Measurements from ENCODE around the gene CACNG8. TPM values are rescaled to one million over a fixed set of nuclear protein-coding genes. Genes with fewer than 3 reads are reported as not detected.

Gene CACNG8
- total and polyA plus RNA-seq, 12 donors, result 0.03 to 0.31 (median 0.14) TPM; not detected in 1

DNA sequence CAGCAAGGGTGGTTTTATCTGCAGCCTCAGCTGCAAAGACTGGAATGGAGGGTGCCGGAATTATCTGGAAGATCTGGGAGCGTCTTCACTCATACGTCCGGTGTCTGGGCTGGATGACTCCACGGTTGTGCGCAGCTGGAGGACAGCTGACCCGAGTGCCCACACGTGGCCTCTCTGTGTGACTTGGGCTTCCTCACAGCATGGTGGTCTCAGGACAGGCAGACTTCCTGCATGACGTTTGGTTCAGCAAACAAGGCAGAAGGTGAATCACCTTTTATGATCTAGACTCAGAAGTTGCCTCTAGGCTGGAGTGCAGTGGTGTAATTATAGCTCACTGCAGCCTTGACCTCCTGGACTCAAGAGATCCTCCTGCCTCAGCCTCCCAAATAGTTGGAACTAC, 61.9 kb downstream of the CACNG8 start:
- DNase-seq (no peak), ATAC-seq (no peak)
- no peak overlapping the region for H3K27ac ChIP-seq
- 72 to 76% methylated on average over 9 of the region's 9 CpGs for WGBS, 2 donors
- intact Hi-C loops (cut with DNase I), result loop anchor here (1.0 to 10.0 kb wide), 7 partner anchors 117 to 220 kb away; partner anchors contain the start of gene CACNG7 (in 9 of the 10)
- H3K27me3 ChIP-seq, result peaks cover 0 to 46% (median 33%) of the 10 kb centered on the region in 7 donors
- no peaks in the 10 kb centered on the region for H3K9me3 ChIP-seq
- TF ChIP-seq, protein P1, sequence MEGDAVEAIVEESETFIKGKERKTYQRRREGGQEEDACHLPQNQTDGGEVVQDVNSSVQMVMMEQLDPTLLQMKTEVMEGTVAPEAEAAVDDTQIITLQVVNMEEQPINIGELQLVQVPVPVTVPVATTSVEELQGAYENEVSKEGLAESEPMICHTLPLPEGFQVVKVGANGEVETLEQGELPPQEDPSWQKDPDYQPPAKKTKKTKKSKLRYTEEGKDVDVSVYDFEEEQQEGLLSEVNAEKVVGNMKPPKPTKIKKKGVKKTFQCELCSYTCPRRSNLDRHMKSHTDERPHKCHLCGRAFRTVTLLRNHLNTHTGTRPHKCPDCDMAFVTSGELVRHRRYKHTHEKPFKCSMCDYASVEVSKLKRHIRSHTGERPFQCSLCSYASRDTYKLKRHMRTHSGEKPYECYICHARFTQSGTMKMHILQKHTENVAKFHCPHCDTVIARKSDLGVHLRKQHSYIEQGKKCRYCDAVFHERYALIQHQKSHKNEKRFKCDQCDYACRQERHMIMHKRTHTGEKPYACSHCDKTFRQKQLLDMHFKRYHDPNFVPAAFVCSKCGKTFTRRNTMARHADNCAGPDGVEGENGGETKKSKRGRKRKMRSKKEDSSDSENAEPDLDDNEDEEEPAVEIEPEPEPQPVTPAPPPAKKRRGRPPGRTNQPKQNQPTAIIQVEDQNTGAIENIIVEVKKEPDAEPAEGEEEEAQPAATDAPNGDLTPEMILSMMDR (IDR thresholded peaks at IDR 0.05), result no peak
- peaks cover 0 to 28% (median 0%) of the 10 kb centered on the region in 9 donors for H3K4me1 ChIP-seq
- no peak overlapping the region for H3K4me3 ChIP-seq
- no peaks in the 10 kb centered on the region for H3K36me3 ChIP-seq

DNA sequence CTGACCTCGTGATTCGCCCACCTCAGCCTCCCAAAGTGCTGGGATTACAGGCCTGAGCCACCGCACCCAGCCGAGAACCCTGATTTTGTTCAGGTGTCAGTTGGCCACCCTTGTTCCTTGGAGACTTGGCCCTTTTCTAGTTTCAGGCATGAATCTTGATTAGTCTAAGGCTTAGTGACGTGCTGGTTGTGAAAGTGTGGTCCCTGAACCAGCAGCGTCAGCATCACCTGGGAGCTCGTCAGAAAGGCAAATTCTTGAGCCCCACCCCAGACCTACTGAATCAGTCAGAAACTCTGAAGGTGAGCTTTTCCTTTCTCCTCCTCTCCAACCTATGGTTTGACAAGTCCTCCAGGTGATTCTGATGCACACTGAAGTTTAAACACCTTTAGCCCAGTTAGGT, 63.9 kb downstream of the CACNG8 start:
- WGBS, 2 donors, result 66 to 70% methylated on average over 7 of the region's 7 CpGs
- Histone ChIP-seq H3K36me3 (no peaks in the 10 kb centered on the region), H3K27ac (no peak overlapping the region), H3K27me3 (peaks cover 0 to 46% (median 28%) of the 10 kb centered on the region in 7 donors), H3K9me3 (no peaks in the 10 kb centered on the region), H3K4me1 (peaks cover 0 to 27% (median 0%) of the 10 kb centered on the region in 9 donors), H3K4me3 (no peak overlapping the region)
- intact Hi-C loops (cut with DNase I), result loop anchor here in 4 of 10 donors (5.0 to 10.0 kb wide), 3 partner anchors 184 to 222 kb away; no protein-coding TSS in a partner anchor
- TF ChIP-seq, protein P1 (IDR thresholded peaks at IDR 0.05), result no peak
- DNase-seq (no peak), ATAC-seq (no peak)

DNA sequence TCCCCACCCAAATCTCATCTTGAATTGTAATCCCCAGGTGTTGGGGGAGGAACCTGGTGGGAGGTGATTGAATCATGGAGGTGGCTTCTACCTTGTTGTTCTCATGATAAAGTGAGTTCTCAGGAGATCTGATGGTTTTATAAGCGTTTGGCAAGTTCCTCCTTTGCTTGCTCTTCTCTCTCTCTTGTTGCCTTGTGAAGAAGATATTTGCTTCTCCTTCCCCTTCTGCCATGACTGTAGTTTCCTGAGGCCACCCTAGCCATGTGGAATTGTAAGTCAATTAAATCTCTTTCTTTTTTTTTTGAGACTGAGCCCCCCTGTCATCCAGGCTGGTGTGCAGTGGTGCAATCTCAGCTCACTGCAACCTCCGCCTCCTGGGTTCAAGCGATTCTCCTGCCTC, 66.6 kb downstream of the CACNG8 start:
- Histone ChIP-seq H3K36me3 (no peaks in the 10 kb centered on the region), H3K27ac (no peak overlapping the region), H3K27me3 (peaks cover 0 to 37% (median 19%) of the 10 kb centered on the region in 7 donors), H3K4me3 (no peak overlapping the region), H3K9me3 (no peaks in the 10 kb centered on the region), H3K4me1 (peaks cover 0 to 7% (median 0%) of the 10 kb centered on the region in 9 donors)
- ATAC-seq (no peak), DNase-seq (no peak)
- intact Hi-C loops (cut with DNase I), result loop anchor here in 4 of 10 donors (1.0 to 10.0 kb wide), 4 partner anchors 184 to 224 kb away; no protein-coding TSS in a partner anchor
- TF ChIP-seq, protein P1 (IDR thresholded peaks at IDR 0.05), result no peak
- WGBS, 2 donors, result 76 to 81% methylated on average over 3 of the region's 3 CpGs

DNA sequence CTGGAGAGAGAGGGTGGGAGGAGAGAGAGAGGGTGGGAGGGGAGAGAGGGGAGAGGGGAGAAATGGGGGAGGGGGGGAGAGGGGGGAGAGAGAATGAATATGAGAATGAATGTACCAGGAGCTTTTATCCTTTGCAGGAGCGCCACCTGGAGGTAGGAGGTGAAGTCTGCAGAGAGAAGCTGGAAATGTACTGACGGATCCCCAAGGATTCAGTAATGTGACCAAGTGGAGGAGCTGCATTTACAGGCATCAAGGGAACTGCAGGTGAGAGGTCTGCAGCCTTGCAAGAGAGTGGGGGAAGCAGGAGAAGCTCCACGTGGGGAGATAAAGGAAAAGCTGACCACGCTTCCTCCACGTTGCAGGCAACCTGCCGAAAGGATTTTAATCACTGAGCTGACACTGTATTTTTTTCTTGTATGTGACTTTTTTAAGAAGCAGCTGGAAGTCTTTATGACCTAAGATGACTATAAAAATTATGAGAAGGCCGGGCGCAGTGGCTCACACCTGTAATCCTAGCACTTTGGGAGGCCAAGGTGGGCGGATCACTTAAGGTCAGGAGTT, 67.3 kb downstream of the CACNG8 start:
- WGBS, 2 donors, result 38 to 45% methylated on average over 9 of the region's 9 CpGs
- H3K27ac ChIP-seq, result no peak overlapping the region
- TF ChIP-seq, protein P1 (IDR thresholded peaks at IDR 0.05), result peak in 8 of 9 donors; percentile 35 to 63 (median 57)
- DNase-seq (peak; percentile 28 to 34), ATAC-seq (peak in 2 of 8 donors; percentile 38 to 49)
- H3K4me3 ChIP-seq, result no peak overlapping the region
- H3K36me3 ChIP-seq, result no peaks in the 10 kb centered on the region
- intact Hi-C loops (cut with DNase I), result loop anchor here in 6 of 10 donors (1.0 to 10.0 kb wide), 6 partner anchors 185 to 238 kb away; no protein-coding TSS in a partner anchor
- no peaks in the 10 kb centered on the region for H3K9me3 ChIP-seq
- H3K27me3 ChIP-seq, result peaks cover 0 to 30% (median 16%) of the 10 kb centered on the region in 7 donors
- peaks cover 0 to 8% (median 0%) of the 10 kb centered on the region in 9 donors for H3K4me1 ChIP-seq
